ENCODE results near the gene ANGPTL8. TPM values are rescaled to one million over a fixed set of nuclear protein-coding genes. Genes with fewer than 3 reads are reported as not detected.

Gene ANGPTL8
- total RNA-seq, 2 donors from 2014 or later = not detected

DNA sequence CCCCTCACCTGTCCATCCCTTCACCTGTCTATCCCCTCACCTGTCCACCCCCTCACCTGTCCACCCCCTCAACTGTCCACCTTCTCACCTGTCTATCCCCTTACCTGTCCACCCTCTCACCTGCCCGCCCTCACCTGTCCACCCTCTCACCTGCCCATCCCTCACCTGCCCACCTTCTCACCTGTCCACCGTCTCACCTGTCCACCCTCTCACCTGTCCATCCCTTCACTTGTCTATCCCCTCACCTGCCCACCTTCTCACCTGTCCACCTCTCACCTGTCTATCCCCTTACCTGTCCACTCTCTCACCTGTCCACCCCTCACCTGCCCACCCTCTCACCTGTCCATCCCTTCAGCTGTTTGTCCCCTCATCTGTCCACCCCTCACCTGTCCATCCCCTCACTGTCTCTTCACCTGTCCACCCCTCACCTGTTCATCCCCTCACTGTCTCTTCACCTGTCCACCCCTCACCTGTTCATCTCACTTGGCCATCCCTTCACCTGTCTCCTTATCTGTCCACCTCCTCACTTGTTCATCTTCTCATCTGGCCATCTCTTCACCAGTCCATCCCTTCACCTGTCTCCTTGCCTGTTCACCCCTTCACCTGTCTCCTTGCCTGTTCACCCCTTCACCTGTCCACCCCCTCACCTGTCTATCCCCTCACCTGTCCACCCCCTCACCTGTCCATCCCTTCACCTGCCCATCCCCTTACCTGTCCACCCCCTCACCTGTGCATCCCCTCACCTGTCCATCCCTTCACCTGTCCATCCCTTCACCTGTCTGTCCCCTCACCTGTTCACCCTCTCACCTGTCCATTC lies 29.4 kb upstream of the ANGPTL8 start:
- Mint-ChIP-seq H3K27ac (peak overlapping the region; percentile 56), H3K4me3 (no peak overlapping the region), H3K4me1 (peaks cover 3% of the 10 kb centered on the region), H3K36me3 (ENCODE audit: low read depth) (no peaks in the 10 kb centered on the region), H3K27me3 (no peaks in the 10 kb centered on the region)
- DNase-seq = no peak
- ATAC-seq = no peak
- no peaks in the 10 kb centered on the region for H3K9me3 ChIP-seq (ENCODE audit: control insufficient read depth, low read length, poor library complexity, severe bottlenecking)

DNA sequence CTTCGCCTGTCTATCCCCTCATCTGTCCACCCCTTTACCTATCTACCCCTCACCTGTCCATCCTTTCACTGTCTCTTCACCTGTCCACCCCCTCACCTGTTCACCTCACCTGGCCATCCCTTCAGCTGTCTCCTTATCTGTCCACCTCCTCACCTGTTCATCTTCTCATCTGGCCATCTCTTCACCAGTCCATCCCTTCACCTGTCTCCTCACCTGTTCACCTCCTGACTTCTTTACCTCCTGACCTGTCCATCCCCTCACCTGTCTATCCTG lies 28.8 kb upstream of the ANGPTL8 start:
- Mint-ChIP-seq H3K27ac (no peak overlapping the region), H3K4me1 (peaks cover 3% of the 10 kb centered on the region), H3K36me3 (ENCODE audit: low read depth) (no peaks in the 10 kb centered on the region), H3K4me3 (no peak overlapping the region), H3K27me3 (no peaks in the 10 kb centered on the region)
- no peak for DNase-seq
- ATAC-seq = no peak
- no peaks in the 10 kb centered on the region for H3K9me3 ChIP-seq (ENCODE audit: control insufficient read depth, low read length, poor library complexity, severe bottlenecking)

DNA sequence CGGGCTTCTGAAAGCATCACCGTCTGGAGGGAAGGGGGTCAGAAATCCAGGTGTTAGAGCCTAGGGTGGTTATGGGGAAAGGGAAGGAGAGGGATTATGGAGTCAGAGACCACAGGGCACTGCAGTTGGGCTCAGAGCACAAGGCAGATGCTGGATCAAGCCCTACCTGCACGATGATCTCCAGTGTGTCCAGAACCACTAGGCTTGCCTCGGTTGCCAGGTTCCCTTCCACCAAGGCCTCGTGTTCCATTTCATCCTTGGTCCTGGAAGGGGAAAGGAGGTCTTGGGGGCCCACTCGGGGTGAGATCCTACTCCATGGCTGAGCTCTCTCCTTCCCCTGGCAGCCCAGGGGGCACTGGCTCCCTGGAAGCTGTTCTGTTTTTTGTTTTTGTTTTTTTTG lies 25.0 kb upstream of the ANGPTL8 start:
- Mint-ChIP-seq H3K27me3 (peaks cover 5% of the 10 kb centered on the region), H3K36me3 (ENCODE audit: low read depth) (peaks cover 2% of the 10 kb centered on the region), H3K27ac (peak overlapping the region; percentile 32), H3K4me3 (no peak overlapping the region), H3K4me1 (peaks cover 3% of the 10 kb centered on the region)
- no peak for ATAC-seq
- no peaks in the 10 kb centered on the region for H3K9me3 ChIP-seq (ENCODE audit: control insufficient read depth, low read length, poor library complexity, severe bottlenecking)
- DNase-seq = no peak

DNA sequence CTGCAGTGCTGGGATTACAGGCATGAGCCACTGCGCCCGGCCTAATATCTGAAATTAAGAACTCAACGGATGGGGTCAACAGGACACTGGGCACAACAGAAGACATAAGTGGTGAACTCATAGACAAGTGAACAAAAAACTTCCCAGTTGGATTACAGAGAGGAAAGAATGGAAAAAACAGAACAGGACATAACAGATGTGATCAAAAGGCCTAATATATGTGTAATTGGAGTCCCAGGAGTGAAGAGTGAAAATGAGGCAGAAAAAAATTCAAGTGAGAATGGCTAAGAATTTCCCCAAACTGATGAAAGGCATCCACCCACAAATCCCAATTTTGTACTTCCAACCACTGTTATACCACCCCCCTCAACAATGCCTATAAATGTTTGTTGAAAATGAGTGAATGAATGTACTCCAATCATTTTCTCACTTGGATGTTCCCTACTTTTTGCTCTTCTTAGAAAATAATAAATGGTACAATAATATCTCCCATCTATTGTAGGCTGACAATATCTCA lies 18.3 kb upstream of the ANGPTL8 start:
- no peaks in the 10 kb centered on the region for H3K4me1 Mint-ChIP-seq
- H3K4me3 Mint-ChIP-seq = no peak overlapping the region

DNA sequence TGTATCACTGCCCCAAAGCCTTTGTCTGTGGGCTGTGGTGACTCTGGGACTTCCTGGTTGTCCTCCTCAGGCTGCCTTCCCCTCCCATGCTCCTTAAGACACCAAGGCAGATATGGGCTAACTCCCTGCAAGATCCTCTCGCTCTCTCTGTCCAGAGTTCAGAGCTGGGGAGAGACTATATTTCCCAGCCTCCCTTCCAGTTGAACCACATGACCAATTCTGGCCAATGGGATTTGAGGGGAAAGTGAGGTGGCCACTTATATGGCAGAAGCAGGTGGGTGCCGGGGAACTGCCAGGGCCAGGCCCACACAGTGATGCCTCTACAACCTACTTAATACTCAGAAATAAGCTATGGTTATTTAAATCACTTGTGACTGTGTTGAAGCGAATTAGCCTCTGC lies 16.2 kb upstream of the ANGPTL8 start:
- H3K9me3 ChIP-seq (ENCODE audit: control insufficient read depth, low read length, poor library complexity, severe bottlenecking) = no peaks in the 10 kb centered on the region
- Mint-ChIP-seq H3K36me3 (ENCODE audit: low read depth) (no peaks in the 10 kb centered on the region), H3K27me3 (no peaks in the 10 kb centered on the region), H3K27ac (no peak overlapping the region), H3K4me1 (no peaks in the 10 kb centered on the region), H3K4me3 (no peak overlapping the region)
- DNase-seq = no peak
- ATAC-seq = no peak

More for the DNA sequence above, 18.3 kb upstream of the ANGPTL8 start:
- DNase-seq (no peak), ATAC-seq (no peak)
- Mint-ChIP-seq H3K27me3 (peaks cover 5% of the 10 kb centered on the region), H3K36me3 (ENCODE audit: low read depth) (peaks cover 2% of the 10 kb centered on the region), H3K27ac (no peak overlapping the region)
- H3K9me3 ChIP-seq (ENCODE audit: control insufficient read depth, low read length, poor library complexity, severe bottlenecking) = no peaks in the 10 kb centered on the region

DNA sequence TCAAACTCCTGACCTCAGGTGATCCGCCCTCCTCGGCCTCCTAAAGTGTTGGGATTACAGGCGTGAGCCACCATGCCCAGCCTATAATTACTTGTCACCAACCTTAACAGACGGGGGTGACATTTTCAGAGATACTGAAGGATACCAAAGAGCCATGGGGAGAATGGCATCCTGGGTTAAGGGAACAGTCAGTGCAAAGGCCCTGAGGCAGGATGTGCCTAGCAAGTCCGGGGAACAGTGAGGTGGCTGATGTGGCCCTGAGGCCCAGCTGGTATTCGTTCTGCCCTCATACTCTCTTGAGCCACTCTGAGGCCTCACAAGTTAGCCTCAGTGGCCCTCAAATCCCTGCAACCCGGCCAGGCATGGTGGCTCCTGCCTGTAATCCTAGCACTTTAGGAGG lies 15.0 kb upstream of the ANGPTL8 start:
- H3K4me1 Mint-ChIP-seq = no peaks in the 10 kb centered on the region
- DNase-seq (no peak), ATAC-seq (no peak)
- H3K4me3 Mint-ChIP-seq = no peak overlapping the region
- H3K36me3 Mint-ChIP-seq (ENCODE audit: low read depth) = no peaks in the 10 kb centered on the region
- H3K27me3 Mint-ChIP-seq = peaks cover 5% of the 10 kb centered on the region
- no peak overlapping the region for H3K27ac Mint-ChIP-seq
- H3K9me3 ChIP-seq (ENCODE audit: control insufficient read depth, low read length, poor library complexity, severe bottlenecking) = no peaks in the 10 kb centered on the region

DNA sequence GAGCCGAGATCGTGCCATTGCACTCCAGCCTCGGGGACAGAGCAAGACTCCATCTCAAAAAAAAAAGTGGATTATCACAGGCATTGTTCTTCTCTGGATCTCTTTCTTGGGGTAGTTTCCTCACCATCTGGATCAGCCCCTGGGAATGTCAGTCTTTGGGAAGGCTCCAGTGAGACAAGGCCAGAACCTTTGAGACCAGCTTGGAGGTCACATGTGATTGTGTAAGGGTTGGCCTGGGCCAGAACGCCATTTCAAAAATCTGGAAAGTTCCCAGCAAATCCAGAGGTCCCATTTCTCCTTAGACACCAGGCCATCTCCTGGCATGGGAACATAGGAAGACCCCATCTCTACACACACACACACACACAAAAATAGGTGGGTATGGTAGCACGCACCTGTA lies 14.2 kb upstream of the ANGPTL8 start:
- Mint-ChIP-seq H3K4me3 (no peak overlapping the region), H3K4me1 (peaks cover under 1% of the 10 kb centered on the region), H3K36me3 (ENCODE audit: low read depth) (no peaks in the 10 kb centered on the region), H3K27me3 (peaks cover 9% of the 10 kb centered on the region), H3K27ac (no peak overlapping the region)
- H3K9me3 ChIP-seq (ENCODE audit: control insufficient read depth, low read length, poor library complexity, severe bottlenecking) = no peaks in the 10 kb centered on the region
- ATAC-seq = no peak
- no peak for DNase-seq

DNA sequence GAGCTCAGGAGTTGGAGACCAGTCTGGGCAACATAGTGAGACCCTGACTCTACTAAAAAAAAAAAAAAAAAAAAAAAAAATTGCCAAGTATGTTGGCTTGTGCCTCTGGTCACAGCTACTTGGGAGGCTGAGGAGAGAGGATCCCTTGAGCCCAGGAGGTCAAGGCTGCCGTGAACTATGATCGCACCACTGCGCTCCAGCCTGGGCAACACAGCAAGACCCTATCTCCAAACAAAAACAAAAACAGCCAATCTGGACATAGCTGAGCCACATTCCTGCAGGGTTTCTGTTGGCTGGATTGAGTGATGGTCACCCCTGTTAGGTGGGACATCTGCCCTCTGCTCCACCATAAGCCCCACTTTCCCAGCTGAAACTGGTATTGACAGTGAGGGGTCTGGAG lies 13.6 kb upstream of the ANGPTL8 start:
- ATAC-seq = no peak
- peaks cover 3% of the 10 kb centered on the region for H3K4me1 Mint-ChIP-seq

DNA sequence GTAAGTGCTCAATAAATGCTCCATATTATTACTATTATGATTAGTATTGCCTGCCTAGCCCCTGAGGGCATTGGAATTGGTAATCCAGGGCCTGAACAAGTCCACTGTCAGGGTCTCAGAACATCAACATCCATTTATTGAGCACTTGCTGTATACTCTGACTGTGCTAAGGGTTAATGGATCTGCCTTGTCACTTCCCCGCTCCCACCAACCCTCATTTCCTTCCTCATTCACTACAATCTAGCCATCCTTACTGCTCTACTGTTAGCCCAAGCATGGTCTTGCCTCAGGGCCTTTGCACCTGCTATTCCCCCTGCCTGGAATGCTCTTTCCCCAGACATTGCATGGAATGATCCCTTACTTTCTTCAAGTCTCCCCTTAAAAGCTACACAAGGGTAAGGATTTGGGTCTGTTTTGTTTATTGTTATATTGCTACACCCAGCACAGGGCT lies 12.7 kb upstream of the ANGPTL8 start:
- H3K4me1 Mint-ChIP-seq = peaks cover 3% of the 10 kb centered on the region
- peaks cover 13% of the 10 kb centered on the region for H3K27me3 Mint-ChIP-seq
- H3K9me3 ChIP-seq (ENCODE audit: control insufficient read depth, low read length, poor library complexity, severe bottlenecking) = no peaks in the 10 kb centered on the region
- ATAC-seq (no peak), DNase-seq (no peak)
- peaks cover 2% of the 10 kb centered on the region for H3K36me3 Mint-ChIP-seq (ENCODE audit: low read depth)
- H3K4me3 Mint-ChIP-seq = no peak overlapping the region
- no peak overlapping the region for H3K27ac Mint-ChIP-seq

More for the DNA sequence above, 13.6 kb upstream of the ANGPTL8 start:
- H3K27me3 Mint-ChIP-seq = peaks cover 13% of the 10 kb centered on the region
- H3K4me3 Mint-ChIP-seq = no peak overlapping the region
- no peak overlapping the region for H3K27ac Mint-ChIP-seq
- DNase-seq = no peak
- no peaks in the 10 kb centered on the region for H3K9me3 ChIP-seq (ENCODE audit: control insufficient read depth, low read length, poor library complexity, severe bottlenecking)
- H3K36me3 Mint-ChIP-seq (ENCODE audit: low read depth) = peaks cover 2% of the 10 kb centered on the region

DNA sequence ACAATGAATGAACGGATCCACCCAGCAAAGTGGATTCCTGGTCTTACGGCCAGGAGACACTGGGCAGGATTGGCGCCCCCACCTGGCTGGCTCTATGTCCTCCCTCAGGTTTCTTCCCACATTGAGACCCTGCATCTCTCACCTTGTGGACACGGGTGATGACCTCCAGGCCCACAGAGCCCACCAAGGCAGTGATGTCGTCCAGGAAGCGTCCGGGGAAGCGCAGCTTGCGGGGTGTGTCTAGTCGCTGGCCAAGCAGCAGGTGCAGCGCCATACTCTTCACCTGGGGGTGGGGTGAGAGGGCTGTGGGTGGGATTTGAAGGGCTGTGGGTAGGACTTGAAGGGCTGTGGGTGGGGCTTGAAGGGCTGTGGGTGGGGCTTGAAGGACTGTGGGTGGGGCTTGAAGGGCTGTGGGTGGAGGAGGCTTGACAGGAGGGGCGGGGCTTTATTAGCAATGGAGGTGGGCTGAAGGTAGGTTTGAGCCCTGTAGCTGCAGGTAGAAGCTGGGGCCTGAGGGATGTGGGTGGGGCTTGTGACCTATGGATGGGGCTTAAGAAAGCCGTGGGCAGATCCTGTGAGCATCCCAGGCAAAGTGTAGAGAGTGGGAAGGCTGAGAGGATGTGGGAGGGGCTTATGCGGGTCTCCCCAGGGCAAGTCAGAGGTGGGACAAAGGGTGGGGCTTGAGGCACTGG lies 12.1 kb upstream of the ANGPTL8 start:
- H3K4me1 Mint-ChIP-seq = peaks cover 3% of the 10 kb centered on the region

DNA sequence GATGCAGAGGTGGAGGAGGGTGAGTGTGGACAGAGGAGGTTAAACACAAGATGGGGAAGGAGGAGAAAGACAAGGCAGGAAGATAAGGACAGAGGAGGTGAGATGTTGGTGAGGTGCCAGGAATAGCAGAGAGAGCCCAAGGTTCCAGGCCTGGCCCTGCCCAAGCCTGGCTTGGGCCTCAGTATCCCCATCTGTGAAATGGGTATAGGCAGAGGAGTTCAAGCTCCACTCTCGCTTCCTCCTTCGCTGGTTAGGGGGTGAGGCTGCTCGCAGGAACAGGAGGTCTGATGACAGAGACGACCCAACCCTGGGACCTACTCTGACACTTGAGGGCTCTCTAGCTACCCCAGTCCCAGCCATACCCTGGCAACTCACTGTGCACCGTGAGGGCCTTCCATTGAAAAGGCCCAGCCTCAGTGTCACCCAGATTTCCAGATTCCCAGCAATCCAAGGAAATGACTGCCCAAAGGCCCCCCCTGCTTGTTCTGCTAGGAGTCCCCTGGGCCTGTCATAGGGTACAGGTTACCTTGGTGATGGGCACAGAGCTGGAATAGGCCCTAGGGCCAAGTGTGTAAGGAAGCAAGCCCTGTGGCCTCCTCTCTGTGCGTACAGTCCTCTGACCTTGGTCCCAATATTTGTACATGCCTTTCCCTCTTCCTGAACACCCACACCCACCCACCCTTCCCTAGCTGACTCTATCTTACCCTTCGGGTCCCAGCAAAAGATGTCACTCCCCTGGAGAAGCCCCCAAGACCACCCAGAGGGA lies 8.6 kb upstream of the ANGPTL8 start:
- ATAC-seq (no peak), DNase-seq (no peak)
- H3K36me3 Mint-ChIP-seq (ENCODE audit: low read depth) = peaks cover 2% of the 10 kb centered on the region
- peak overlapping the region; percentile 45 for H3K27ac Mint-ChIP-seq
- H3K9me3 ChIP-seq (ENCODE audit: control insufficient read depth, low read length, poor library complexity, severe bottlenecking) = no peaks in the 10 kb centered on the region
- H3K27me3 Mint-ChIP-seq = peaks cover 13% of the 10 kb centered on the region
- no peak overlapping the region for H3K4me3 Mint-ChIP-seq
- H3K4me1 Mint-ChIP-seq = peaks cover 5% of the 10 kb centered on the region

More for the DNA sequence above, 12.1 kb upstream of the ANGPTL8 start:
- H3K27me3 Mint-ChIP-seq = peaks cover 13% of the 10 kb centered on the region
- no peaks in the 10 kb centered on the region for H3K9me3 ChIP-seq (ENCODE audit: control insufficient read depth, low read length, poor library complexity, severe bottlenecking)
- H3K4me3 Mint-ChIP-seq = no peak overlapping the region
- peaks cover 2% of the 10 kb centered on the region for H3K36me3 Mint-ChIP-seq (ENCODE audit: low read depth)
- ATAC-seq (no peak), DNase-seq (no peak)
- H3K27ac Mint-ChIP-seq = no peak overlapping the region

DNA sequence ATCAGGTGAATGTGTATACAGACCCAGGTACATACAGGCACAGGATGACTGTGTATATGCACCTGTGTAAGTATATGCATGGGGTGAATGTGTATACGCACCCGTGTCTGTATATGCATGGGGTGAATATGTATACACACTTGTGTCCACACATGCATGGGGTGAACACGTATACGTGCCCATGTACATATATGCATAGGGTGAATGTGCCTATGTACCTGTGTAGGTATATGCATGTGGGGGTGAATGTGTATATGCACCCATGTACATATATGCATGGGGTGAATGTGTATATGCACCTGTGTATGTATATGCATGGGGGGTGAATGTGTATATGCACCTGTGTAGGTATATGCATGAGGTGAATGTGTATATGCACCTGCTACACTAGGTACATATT lies 6.9 kb upstream of the ANGPTL8 start:
- Mint-ChIP-seq H3K27me3 (peaks cover 13% of the 10 kb centered on the region), H3K4me3 (no peak overlapping the region), H3K27ac (no peak overlapping the region), H3K36me3 (ENCODE audit: low read depth) (peaks cover 2% of the 10 kb centered on the region), H3K4me1 (peaks cover 5% of the 10 kb centered on the region)
- ATAC-seq = no peak
- no peak for DNase-seq
- H3K9me3 ChIP-seq (ENCODE audit: control insufficient read depth, low read length, poor library complexity, severe bottlenecking) = no peaks in the 10 kb centered on the region

DNA sequence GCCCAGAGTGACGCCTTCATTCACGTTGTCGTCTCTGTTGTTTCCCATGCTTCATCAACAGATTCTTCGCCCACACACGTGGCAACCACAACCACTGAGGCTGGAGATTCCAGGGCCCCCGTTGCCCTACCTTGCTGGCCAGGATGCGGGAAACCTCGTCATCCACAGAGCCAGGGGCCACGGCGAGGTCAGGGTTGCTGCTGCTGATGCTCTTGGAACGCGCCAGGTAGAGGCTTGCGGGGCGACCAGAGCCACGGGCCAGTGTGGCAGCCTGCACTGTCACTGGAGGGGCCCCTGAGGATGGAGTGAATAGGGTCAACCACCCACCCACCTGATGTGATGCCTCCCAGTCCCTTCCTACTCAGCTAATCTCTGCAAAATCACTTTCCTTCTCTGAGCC lies 6.3 kb upstream of the ANGPTL8 start:
- no peak overlapping the region for H3K4me3 Mint-ChIP-seq
- peaks cover 13% of the 10 kb centered on the region for H3K27me3 Mint-ChIP-seq
- DNase-seq = no peak
- ATAC-seq = no peak
- no peaks in the 10 kb centered on the region for H3K9me3 ChIP-seq (ENCODE audit: control insufficient read depth, low read length, poor library complexity, severe bottlenecking)
- peaks cover 2% of the 10 kb centered on the region for H3K36me3 Mint-ChIP-seq (ENCODE audit: low read depth)
- H3K27ac Mint-ChIP-seq = no peak overlapping the region
- H3K4me1 Mint-ChIP-seq = peaks cover 5% of the 10 kb centered on the region

Measured in T-helper 17 cell (primary cell).